ENCODE results near the gene AIM2.
"Not testable (repeated sequence)": the region's sequence is repeated elsewhere in the genome, so short reads cannot be mapped to it uniquely, and the experiment has no call there.

Gene AIM2

DNA sequence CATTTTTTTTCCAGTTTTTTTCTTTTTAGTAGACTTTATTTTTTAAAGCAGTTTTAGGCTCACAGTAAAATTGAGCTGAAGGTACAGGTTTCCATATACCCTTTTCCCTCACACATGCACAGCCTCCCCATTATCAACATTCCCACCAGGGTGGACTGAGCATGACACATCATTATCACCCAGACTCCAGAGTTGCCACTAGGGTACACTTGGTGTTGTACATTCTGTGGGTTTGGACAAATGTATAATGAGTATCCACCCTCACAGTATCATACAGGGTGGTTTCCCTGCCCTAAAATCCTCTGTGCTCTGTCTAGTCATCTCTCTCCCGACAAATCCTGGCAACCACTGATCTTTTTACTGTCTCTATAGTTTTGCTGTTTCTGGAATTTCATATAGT lies 3.0 kb upstream of the AIM2 start:
- DNase-seq (ENCODE audit: low spot score): no peak

DNA sequence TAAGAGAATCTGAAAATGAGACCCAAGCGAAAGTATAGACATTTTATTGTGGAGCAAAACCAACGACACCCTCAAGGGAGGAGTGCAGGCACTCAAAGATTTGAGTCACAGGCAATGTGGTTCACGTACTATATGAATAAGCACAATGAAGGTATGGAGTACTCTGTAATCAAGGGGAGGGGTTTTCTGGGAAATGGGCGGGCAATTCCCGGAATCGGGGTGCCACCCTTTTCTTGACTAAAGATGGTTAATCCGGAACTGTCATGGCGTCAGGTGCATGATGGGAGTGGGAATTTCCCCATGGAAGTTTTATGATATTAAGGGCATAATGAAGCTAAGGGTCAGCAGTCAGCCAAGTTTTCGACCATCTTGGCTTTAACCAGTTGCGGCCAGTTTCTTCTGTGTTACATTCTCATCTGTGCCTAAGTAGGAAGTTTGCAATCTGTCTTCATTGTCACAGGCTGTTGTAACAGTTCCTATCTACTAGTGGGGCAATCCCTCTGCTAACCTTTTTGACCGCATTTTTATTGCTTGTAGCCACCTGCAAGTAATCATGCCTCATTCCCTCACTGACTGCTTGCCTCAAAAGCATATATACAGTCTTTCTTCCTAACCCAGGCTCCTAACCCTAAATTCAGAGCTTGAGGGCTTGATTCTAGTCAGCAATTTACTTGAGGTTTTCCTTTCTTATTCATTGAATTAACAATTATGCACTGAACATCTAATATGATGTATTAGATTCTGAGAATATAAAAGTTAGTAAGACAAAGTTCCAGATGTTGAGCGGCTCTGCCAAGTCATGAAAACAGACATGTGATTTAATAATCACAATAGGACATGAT lies 775 bp upstream of the AIM2 start:
- no peak for DNase-seq (ENCODE audit: low spot score)

DNA sequence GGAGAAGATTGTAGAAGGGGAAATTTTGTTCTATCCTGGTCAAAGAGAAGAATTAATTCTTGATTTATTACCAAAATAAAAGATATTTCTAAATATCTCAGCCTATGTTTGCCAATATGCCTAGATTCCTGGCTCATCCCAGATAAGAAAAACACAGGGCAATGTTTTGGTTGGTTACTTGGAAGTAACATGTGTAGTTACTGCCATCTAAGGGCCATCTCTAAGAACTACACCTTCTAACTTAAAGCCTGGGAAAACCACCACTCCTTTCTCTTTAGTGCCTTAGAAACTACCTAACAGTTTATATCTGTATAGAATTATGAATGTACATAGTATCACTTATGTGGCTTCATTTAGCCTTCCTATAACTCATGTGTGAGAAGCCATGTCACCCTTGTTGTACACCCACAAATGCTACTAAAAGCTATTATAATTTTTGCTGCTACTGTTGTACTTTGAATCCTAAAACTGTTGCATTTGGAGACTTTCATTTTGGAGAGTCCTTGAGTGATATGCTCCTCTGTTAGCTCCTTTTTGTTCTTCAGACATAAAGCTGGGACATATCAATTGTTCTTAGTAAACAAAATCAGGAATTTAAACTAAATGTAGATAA lies 4.5 kb downstream of the AIM2 start:
- DNase-seq (ENCODE audit: low spot score): no peak

GRCh38 chr1:159068886-159069285 lies 7.7 kb downstream of the AIM2 start:
- DNase-seq (ENCODE audit: low spot score): no peak

GRCh38 chr1:159067699-159068621 lies 8.6 kb downstream of the AIM2 start:
- no peak for DNase-seq (ENCODE audit: low spot score)

- no peak for DNase-seq (ENCODE audit: low spot score)
Measured at GRCh38 chr1:159066108-159066507, 10.5 kb downstream of the AIM2 start.

DNA sequence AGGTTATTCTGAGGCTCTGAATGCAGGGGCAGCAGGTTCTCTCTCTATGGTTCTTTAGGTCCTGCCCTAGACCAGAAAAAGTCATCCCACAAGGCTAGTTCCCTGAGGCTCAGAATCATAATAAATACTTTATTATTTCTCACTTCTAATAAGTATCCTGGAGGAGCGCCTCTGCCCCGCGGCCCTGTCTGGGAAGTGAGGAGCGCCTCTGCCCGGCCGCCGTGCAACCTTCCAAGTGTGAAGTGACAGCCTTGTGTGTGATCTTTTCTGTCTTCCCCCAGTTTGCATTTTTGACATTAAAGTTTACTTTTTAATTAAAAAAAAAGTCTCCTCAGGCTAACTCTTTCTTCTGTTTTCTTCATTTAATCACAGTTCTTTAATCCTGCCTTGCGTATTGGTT lies 11.5 kb downstream of the AIM2 start:
- DNase-seq (ENCODE audit: low spot score): no peak

DNA sequence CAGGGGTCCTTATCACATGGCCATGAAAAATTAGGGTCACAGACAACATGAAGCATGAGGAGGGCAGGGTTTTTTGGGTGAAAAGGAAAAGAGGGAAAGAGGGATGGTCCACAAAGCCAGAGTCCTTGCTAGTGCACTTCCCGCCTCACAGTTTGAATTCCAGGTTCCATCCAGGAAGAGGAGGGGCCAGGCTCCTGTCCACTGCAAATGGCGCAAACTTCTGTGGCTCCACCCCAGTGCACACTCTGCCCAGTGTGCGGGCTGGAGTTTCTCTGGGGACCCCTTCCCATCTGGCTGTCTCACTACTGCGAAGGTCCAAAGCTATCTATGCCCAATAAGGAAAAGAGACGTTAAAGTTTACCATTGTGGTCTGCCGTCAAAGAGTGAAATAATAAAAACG lies 17.8 kb downstream of the AIM2 start:
- no peak for DNase-seq (ENCODE audit: low spot score)

DNA sequence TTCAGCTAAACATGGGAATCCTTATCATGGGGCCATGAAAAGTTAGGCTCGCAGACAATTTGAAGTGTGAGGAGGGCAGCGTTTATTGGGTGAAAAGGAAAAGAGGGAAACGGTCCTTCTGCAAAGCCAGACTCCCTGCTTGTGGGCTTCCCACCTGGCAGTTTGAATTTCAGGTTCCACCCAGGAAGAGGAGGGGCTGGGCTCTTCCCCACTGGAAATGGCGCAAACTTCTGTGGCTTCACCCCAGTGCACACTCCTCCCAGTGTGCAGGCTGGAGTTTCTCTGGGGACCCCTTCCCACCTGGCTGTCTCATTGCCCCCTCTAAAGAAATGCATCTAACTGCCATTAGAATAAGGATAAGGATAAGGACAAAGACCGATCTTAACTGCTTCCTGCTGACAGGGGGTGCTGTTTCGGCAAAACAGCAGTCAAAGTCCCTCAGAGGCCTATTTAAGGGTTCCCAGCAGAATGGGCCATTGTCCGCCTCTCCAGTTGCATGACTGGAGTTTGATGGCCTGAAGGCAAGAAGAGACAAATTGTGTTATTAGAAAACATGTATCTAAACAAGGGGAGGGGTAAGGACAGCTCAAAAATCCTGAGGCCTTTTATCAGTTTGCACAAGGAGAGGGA lies 20.4 kb downstream of the AIM2 start:
- DNase-seq (ENCODE audit: low spot score): no peak

GRCh38 chr1:159055181-159055641 lies 21.4 kb downstream of the AIM2 start:
- DNase-seq (ENCODE audit: low spot score): no peak

DNA sequence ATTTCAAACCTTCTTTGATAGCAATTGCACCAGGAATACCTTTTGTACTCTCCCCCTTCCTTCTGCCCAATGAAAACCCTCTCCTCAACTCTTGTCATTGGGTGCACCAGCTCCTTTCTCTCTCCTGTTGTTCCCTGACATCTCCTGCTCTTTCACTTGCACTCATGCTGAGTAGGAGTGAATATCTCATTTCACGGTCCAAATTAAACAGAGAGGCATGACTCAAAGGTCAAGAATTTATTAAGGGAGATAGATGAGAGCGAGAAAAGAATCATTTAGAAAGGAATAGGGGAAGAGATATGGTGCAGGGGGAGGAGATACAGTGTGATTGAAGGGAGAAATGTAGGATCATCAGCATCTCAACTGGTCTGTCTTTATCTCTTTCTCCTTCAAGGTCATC lies 22.1 kb downstream of the AIM2 start:
- no peak for DNase-seq (ENCODE audit: low spot score)

DNA sequence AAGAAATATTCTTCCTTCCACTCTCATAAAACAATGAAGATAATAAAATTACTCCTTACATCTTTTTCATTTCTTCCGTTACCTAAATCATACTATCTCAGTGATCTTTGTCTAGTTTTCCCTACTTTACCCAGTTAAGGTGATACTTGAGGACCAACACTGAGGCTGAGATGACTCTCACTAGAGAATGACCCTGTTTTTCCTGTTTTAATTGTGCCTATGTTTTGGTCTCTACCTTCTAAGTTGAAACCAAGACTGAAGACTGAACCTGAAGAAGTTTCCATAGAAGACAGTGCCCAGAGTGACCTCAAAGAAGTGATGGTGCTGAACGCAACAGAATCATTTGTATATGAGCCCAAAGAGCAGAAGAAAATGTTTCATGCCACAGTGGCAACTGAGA lies 25.1 kb downstream of the AIM2 start:
- DNase-seq (ENCODE audit: low spot score): no peak

GRCh38 chr1:159046486-159046885 lies 30.1 kb downstream of the AIM2 start:
- not testable (repeated sequence) for DNase-seq (ENCODE audit: low spot score)

DNA sequence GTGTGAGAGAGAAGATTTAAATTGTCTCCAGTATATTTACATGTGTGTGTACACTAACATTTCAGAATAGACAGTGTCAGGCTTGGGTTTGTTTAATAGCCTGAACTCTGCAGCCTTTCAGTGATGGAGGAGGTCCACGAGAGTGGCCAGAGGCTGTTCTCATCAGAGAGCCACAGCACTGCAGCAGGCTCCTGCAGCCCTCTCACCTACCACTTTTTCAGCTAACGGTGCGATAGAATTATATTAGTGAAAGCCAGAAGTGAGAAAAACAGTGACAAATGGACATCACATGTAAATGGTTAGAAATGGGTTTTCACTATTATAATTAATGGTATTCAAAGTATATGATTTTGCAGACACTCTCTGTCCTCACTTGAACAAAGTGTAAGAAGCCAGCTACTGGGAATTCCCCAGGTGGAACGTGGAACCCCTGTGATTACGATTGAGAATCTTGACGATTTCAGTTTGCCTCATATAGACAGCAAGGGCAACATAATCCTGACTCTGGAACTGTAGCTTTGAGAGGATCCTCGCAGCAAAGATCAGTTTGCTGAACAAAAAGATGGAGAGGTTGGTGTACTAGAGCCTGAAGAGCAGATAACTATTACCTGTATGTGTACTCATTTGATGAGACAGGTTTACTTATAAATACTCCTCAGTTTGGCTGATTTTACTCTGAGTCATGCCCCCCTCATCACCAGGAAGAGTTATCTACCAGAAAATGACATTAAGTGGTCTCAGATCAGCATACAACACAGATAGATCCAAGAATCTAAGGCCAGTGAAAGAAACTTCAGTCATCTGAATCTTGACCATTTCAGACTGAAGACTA lies 35.5 kb downstream of the AIM2 start:
- no peak for DNase-seq (ENCODE audit: low spot score)

- no peak for DNase-seq (ENCODE audit: low spot score)
Measured at GRCh38 chr1:159040206-159040605, 36.4 kb downstream of the AIM2 start.

- DNase-seq (ENCODE audit: low spot score): no peak
Measured at GRCh38 chr1:159030877-159031447, 45.6 kb downstream of the AIM2 start.

GRCh38 chr1:159030311-159030710 lies 46.3 kb downstream of the AIM2 start:
- no peak for DNase-seq (ENCODE audit: low spot score)

- DNase-seq (ENCODE audit: low spot score): not testable (repeated sequence)
Measured at GRCh38 chr1:159026841-159027240, 49.7 kb downstream of the AIM2 start.

DNA sequence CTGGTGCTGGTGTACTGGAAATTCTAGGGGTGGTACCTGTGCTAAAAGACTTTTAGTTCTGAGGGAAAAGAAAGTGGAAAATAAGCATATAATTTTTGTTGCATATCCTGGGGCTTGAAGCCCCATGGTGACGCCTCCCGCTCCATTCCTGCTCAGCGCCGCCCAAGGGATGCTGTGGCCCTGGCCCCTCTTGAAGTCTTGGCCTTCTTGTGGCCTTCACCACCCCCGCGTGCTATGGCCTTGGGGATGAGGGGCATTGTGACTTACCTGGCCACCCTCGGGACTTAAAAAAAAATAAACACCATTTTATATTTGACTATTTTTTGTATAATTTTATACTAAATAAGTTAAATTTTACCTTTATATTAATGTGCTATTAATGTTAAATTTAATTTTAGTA lies 51.5 kb downstream of the AIM2 start:
- DNase-seq (ENCODE audit: low spot score): no peak

DNA sequence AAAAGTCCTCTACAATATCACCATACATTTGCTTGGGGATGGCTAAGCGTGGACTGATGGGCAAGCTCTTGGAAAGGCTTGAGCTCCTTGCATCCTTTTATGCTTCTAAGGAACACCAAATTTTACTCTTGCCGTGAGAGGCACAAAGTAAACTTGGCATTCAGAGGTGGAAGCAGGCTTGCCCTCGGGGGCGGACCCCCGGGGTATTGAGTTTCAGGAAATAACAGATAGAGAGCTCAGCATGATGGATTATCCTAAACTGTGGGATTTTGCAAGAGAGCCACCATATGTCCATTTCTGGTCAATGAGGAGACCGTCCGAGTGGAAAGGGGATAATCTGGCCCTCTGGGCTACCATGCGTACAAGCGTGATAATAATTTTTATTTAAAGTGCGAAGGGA lies 52.8 kb downstream of the AIM2 start:
- DNase-seq (ENCODE audit: low spot score): no peak

GRCh38 chr1:159015440-159015909 lies 61.1 kb downstream of the AIM2 start:
- DNase-seq (ENCODE audit: low spot score): no peak
